Measurements from ENCODE around the gene RDH16. TPM values are rescaled to one million over a fixed set of nuclear protein-coding genes. Genes with fewer than 3 reads are reported as not detected.
A peak's percentile ranks its signal among the peaks of the same experiment; 100 is the strongest.
"Not testable (repeated sequence)": the region's sequence is repeated elsewhere in the genome, so short reads cannot be mapped to it uniquely, and the experiment has no call there.

Gene RDH16
- polyA plus RNA-seq, 1 experiment = 0.06 TPM

GRCh38 chr12:56989861-56990610 lies 32.6 kb upstream of the RDH16 start:
- Histone ChIP-seq H3K9me3 (ENCODE audit: control insufficient read depth, insufficient read depth, low read length) (no peaks in the 10 kb centered on the region), H3K4me3 (ENCODE audit: low read depth, low read length) (no peak overlapping the region), H3K27ac (ENCODE audit: low read depth, low read length) (no peak overlapping the region), H3K27me3 (ENCODE audit: control insufficient read depth, insufficient read depth, low read length) (peaks cover 5% of the 10 kb centered on the region)
- DNase-seq (ENCODE audit: low read depth, low spot score) = no peak
- no peak for TF ChIP-seq CTCF (IDR thresholded peaks at IDR 0.05; ENCODE audit: low read depth, low read length)
- ChIA-PET CTCF (interaction anchor here (1.0 to 4.3 kb wide), 4 partner anchors 12 to 231 kb away, joined by 3 to 66 read pairs (median 34); partner anchors contain the start of gene HSD17B6), POLR2A (no interaction called here)

GRCh38 chr12:56988207-56988739 lies 30.9 kb upstream of the RDH16 start:
- POLR2A ChIA-PET = no interaction called here
- Histone ChIP-seq H3K4me3 (ENCODE audit: low read depth, low read length) (no peak overlapping the region), H3K27ac (ENCODE audit: low read depth, low read length) (no peak overlapping the region), H3K9me3 (ENCODE audit: control insufficient read depth, insufficient read depth, low read length) (no peaks in the 10 kb centered on the region), H3K27me3 (ENCODE audit: control insufficient read depth, insufficient read depth, low read length) (peaks cover 5% of the 10 kb centered on the region)
- CTCF ChIA-PET = interaction anchor here (0.7 to 4.3 kb wide), 17 partner anchors 9 to 432 kb away, joined by 3 to 66 read pairs (median 5); partner anchors contain the start of gene HSD17B6
- DNase-seq (ENCODE audit: low read depth, low spot score) = no peak
- no peak for TF ChIP-seq CTCF (IDR thresholded peaks at IDR 0.05; ENCODE audit: low read depth, low read length)

GRCh38 chr12:56987551-56988053 lies 30.2 kb upstream of the RDH16 start:
- no peaks in the 10 kb centered on the region for H3K9me3 ChIP-seq (ENCODE audit: control insufficient read depth, insufficient read depth, low read length)
- CTCF ChIA-PET = interaction anchor here (0.7 to 4.3 kb wide), 16 partner anchors 10 to 431 kb away, joined by 3 to 66 read pairs (median 5); partner anchors contain the start of gene HSD17B6
- H3K4me3 ChIP-seq (ENCODE audit: low read depth, low read length) = no peak overlapping the region
- no peak overlapping the region for H3K27ac ChIP-seq (ENCODE audit: low read depth, low read length)
- peak; percentile 97 for TF ChIP-seq CTCF (IDR thresholded peaks at IDR 0.05; ENCODE audit: low read depth, low read length)
- peak; percentile 38 for DNase-seq (ENCODE audit: low read depth, low spot score)
- peaks cover 5% of the 10 kb centered on the region for H3K27me3 ChIP-seq (ENCODE audit: control insufficient read depth, insufficient read depth, low read length)
- POLR2A ChIA-PET = no interaction called here

GRCh38 chr12:56987011-56987410 lies 29.6 kb upstream of the RDH16 start:
- no peak overlapping the region for H3K27ac ChIP-seq (ENCODE audit: low read depth, low read length)
- no peaks in the 10 kb centered on the region for H3K9me3 ChIP-seq (ENCODE audit: control insufficient read depth, insufficient read depth, low read length)
- ChIA-PET POLR2A (no interaction called here), CTCF (interaction anchor here (1.0 to 4.3 kb wide), 10 partner anchors 10 to 430 kb away, joined by 3 to 66 read pairs (median 8); partner anchors contain the start of gene HSD17B6)
- no peak for DNase-seq (ENCODE audit: low read depth, low spot score)
- TF ChIP-seq CTCF (IDR thresholded peaks at IDR 0.05; ENCODE audit: low read depth, low read length) = no peak
- no peak overlapping the region for H3K4me3 ChIP-seq (ENCODE audit: low read depth, low read length)
- H3K27me3 ChIP-seq (ENCODE audit: control insufficient read depth, insufficient read depth, low read length) = peaks cover 5% of the 10 kb centered on the region

GRCh38 chr12:56985714-56986113 lies 28.3 kb upstream of the RDH16 start:
- H3K27me3 ChIP-seq (ENCODE audit: control insufficient read depth, insufficient read depth, low read length); POLR2A ChIA-PET; H3K4me3 ChIP-seq (ENCODE audit: low read depth, low read length); H3K27ac ChIP-seq (ENCODE audit: low read depth, low read length); DNase-seq (ENCODE audit: low read depth, low spot score); H3K9me3 ChIP-seq (ENCODE audit: control insufficient read depth, insufficient read depth, low read length): not testable (repeated sequence)
- CTCF ChIA-PET = interaction anchor here (0.8 to 4.3 kb wide), 5 partner anchors 9 to 228 kb away, joined by 3 to 43 read pairs (median 3); partner anchors contain the start of gene HSD17B6

All from AG04450 (cell line).